Endodermal cell (in vitro differentiated cells): ENCODE measurements around the gene RBM45. TPM values are rescaled to one million over a fixed set of nuclear protein-coding genes. Genes with fewer than 3 reads are reported as not detected.
"Not testable (repeated sequence)": the region's sequence is repeated elsewhere in the genome, so short reads cannot be mapped to it uniquely, and the experiment has no call there.

Experiments
- DNase-seq: peaks from one replicate; pipeline ENCODE4 v3.0.0-alpha.2; 2017
- H3K27ac ChIP-seq: 2 replicates; pipeline ENCODE4 v1.5.1; 2013; ENCODE audit warnings: mild to moderate bottlenecking, low read depth, low read length, moderate library complexity
- H3K27me3 ChIP-seq: 2 replicates; pipeline ENCODE4 v1.6.1; 2013; ENCODE audit warnings: mild to moderate bottlenecking, low read length, moderate library complexity; ENCODE audit not compliant: insufficient read depth, control insufficient read depth, poor library complexity, severe bottlenecking
- H3K36me3 ChIP-seq: 2 replicates; pipeline ENCODE4 v1.7.0; 2013; ENCODE audit warnings: mild to moderate bottlenecking, low read length, moderate library complexity; ENCODE audit not compliant: control insufficient read depth, insufficient read depth
- H3K4me1 ChIP-seq: one replicate; pipeline ENCODE4 v1.7.0; 2013; ENCODE audit warnings: low read length; ENCODE audit not compliant: control insufficient read depth, insufficient read depth
- H3K4me3 ChIP-seq: 2 replicates; pipeline ENCODE4 v1.5.1; 2013; ENCODE audit warnings: mild to moderate bottlenecking, low read length, moderate library complexity
- H3K9ac ChIP-seq: 2 replicates; pipeline ENCODE4 v1.6.1; 2013; ENCODE audit warnings: mild to moderate bottlenecking, low read length, moderate library complexity; ENCODE audit not compliant: poor library complexity, severe bottlenecking; ENCODE audit errors: extremely low read depth
- H3K9me3 ChIP-seq: 2 replicates; pipeline ENCODE4 v1.6.1; 2013; ENCODE audit warnings: mild to moderate bottlenecking, low read length, moderate library complexity; ENCODE audit not compliant: control insufficient read depth
- H3K27ac Mint-ChIP-seq: 2 replicates; pipeline ENCODE4 v1.8.0; 2020; ENCODE audit warnings: mixed read lengths
- H3K27me3 Mint-ChIP-seq: 2 replicates; pipeline ENCODE4 v1.8.0; 2021; ENCODE audit warnings: mild to moderate bottlenecking, mixed read lengths; ENCODE audit not compliant: insufficient read depth
- H3K36me3 Mint-ChIP-seq: 2 replicates; pipeline ENCODE4 v1.8.0; 2020; ENCODE audit warnings: low read depth, mixed read lengths
- H3K4me1 Mint-ChIP-seq: 2 replicates; pipeline ENCODE4 v1.8.0; 2020; ENCODE audit warnings: mixed read lengths
- H3K4me3 Mint-ChIP-seq: 2 replicates; pipeline ENCODE4 v1.8.0; 2020; ENCODE audit warnings: mild to moderate bottlenecking, moderate library complexity, mixed read lengths
- H3K9me3 Mint-ChIP-seq: 2 replicates; pipeline ENCODE4 v1.8.0; 2020; ENCODE audit warnings: mild to moderate bottlenecking, mixed read lengths
- WGBS, 2 experiments: methylation state at CpG; one replicate each; pipeline versions ENCODE4 v1.1.5 to v1.1.7; 2013; ENCODE audit warnings: missing lambda C conversion rate in 2 of 2, mixed read lengths in 1 of 2; ENCODE audit not compliant: insufficient coverage in 1 of 2, insufficient read length in 1 of 2; 5-methylcytosine and 5-hydroxymethylcytosine counted together
- total RNA-seq, 2 donors: library from RNA; stranded (reverse); fragmentation: NEBNext Ultra II Directional in 1 of 2; extraction: Animal tissue kit (Norgen Biotek cat#: 25700) in 1 of 2; gene quantifications; 2 replicates in 1 of 2; 3 replicates in 1 of 2; pipeline ENCODE4 v1.2.1, GENCODE V29; 2021
- TF ChIP-seq, protein P1 (sequence below): fragments of 200-600 bp; sonication (generic); conservative IDR thresholded peaks from 2 replicates; pipeline ENCODE4 v1.5.0; 2021; ENCODE audit warnings: antibody characterized with exemption, mild to moderate bottlenecking

Gene RBM45
- total RNA-seq, 2 donors from 2014 or later: 13.7 to 14.9 TPM

DNA sequence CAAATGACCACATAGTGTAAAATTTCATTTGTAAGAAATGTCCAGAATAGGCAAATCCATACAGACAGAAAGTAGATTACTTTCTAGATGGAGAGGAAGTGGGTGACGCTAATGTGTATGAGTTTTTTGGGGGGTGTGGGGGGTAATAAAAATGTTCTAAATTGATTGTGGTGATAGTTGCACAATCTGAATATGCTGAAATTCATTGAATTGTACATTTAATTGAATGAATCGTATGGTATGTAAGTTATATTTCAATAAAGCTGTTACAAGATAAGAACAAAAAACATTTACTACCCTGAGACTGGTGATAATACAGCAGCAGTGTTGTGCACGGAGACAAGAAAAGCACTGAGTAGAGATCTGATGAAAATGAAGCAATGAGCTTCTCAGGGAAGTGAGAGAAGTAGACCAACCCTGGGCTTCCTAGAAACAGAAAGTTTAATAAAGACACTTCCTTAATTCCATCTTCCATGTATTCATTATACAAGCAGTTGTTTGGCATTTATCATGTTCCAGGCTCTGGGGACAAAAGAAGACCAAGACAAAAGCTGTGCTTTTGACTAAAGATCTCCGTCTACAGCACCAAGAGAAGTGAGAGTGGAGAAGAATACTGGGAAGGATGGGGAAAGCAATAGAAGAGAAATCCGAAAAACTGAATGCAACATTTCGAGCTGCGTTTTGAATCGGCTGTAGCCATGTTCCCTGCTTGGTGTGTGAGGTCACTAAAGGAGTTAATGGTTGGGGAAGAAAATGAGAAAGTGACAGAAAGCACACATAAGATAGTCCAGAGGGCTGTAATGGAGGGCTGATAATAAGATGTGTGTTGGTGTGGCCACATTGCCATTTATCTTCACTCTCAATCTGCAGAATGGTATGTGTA lies 37.9 kb upstream of the RBM45 start:
- peaks cover 42% of the 10 kb centered on the region for H3K27me3 ChIP-seq
- H3K27ac Mint-ChIP-seq: no peak overlapping the region
- WGBS, 2 experiments: 91 to 97% methylated on average over 7 to 8 of the region's 8 CpGs
- H3K4me3 Mint-ChIP-seq: no peak overlapping the region
- DNase-seq: no peak
- H3K36me3 Mint-ChIP-seq: no peaks in the 10 kb centered on the region
- H3K27ac ChIP-seq: no peak overlapping the region
- no peak overlapping the region for H3K9ac ChIP-seq
- H3K27me3 Mint-ChIP-seq: peaks cover 63% of the 10 kb centered on the region
- H3K9me3 Mint-ChIP-seq: peaks cover 2% of the 10 kb centered on the region
- no peaks in the 10 kb centered on the region for H3K36me3 ChIP-seq
- TF ChIP-seq, protein P1, sequence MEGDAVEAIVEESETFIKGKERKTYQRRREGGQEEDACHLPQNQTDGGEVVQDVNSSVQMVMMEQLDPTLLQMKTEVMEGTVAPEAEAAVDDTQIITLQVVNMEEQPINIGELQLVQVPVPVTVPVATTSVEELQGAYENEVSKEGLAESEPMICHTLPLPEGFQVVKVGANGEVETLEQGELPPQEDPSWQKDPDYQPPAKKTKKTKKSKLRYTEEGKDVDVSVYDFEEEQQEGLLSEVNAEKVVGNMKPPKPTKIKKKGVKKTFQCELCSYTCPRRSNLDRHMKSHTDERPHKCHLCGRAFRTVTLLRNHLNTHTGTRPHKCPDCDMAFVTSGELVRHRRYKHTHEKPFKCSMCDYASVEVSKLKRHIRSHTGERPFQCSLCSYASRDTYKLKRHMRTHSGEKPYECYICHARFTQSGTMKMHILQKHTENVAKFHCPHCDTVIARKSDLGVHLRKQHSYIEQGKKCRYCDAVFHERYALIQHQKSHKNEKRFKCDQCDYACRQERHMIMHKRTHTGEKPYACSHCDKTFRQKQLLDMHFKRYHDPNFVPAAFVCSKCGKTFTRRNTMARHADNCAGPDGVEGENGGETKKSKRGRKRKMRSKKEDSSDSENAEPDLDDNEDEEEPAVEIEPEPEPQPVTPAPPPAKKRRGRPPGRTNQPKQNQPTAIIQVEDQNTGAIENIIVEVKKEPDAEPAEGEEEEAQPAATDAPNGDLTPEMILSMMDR: no peak
- no peaks in the 10 kb centered on the region for H3K4me1 ChIP-seq
- peaks cover 13% of the 10 kb centered on the region for H3K4me1 Mint-ChIP-seq
- H3K9me3 ChIP-seq: peaks cover 6% of the 10 kb centered on the region
- H3K4me3 ChIP-seq: no peak overlapping the region

DNA sequence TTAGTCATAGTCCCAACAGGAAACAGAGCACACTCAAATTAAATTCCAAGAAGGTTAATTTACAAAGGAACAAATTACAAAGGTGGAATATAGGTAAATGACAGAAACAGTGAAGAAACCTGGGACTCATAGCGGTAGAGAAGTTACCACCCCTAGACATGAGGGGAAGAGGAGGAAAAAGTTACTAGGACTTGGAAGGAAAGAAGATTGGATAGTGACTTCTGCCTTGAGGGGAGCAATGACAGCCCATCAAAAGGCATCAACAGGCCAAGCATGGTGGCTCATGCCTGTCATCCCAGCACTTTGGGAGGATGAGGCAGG lies 37.3 kb upstream of the RBM45 start:
- no peaks in the 10 kb centered on the region for H3K4me1 ChIP-seq
- no peaks in the 10 kb centered on the region for H3K36me3 ChIP-seq
- no peak overlapping the region for H3K9ac ChIP-seq
- no peak overlapping the region for H3K27ac Mint-ChIP-seq
- no peaks in the 10 kb centered on the region for H3K36me3 Mint-ChIP-seq
- TF ChIP-seq, protein P1: no peak
- H3K4me1 Mint-ChIP-seq: peaks cover 13% of the 10 kb centered on the region
- H3K4me3 Mint-ChIP-seq: no peak overlapping the region
- peaks cover 8% of the 10 kb centered on the region for H3K9me3 Mint-ChIP-seq
- H3K27me3 Mint-ChIP-seq: peaks cover 62% of the 10 kb centered on the region
- no peak overlapping the region for H3K4me3 ChIP-seq
- WGBS, 2 experiments: 91 to 93% methylated on average over 1 of the region's 1 CpG
- H3K27me3 ChIP-seq: peaks cover 42% of the 10 kb centered on the region
- no peak for DNase-seq
- peaks cover 10% of the 10 kb centered on the region for H3K9me3 ChIP-seq
- H3K27ac ChIP-seq: no peak overlapping the region

- Mint-ChIP-seq H3K4me3 (no peak overlapping the region), H3K9me3 (peaks cover 11% of the 10 kb centered on the region), H3K4me1 (peaks cover 13% of the 10 kb centered on the region), H3K27ac (no peak overlapping the region), H3K36me3 (no peaks in the 10 kb centered on the region), H3K27me3 (peaks cover 53% of the 10 kb centered on the region)
- H3K9ac ChIP-seq: no peak overlapping the region
- peaks cover 32% of the 10 kb centered on the region for H3K27me3 ChIP-seq
- H3K27ac ChIP-seq: no peak overlapping the region
- H3K4me3 ChIP-seq: no peak overlapping the region
- no peaks in the 10 kb centered on the region for H3K36me3 ChIP-seq
- TF ChIP-seq, protein P1: no peak
- peaks cover 10% of the 10 kb centered on the region for H3K9me3 ChIP-seq
- DNase-seq: no peak
- no peaks in the 10 kb centered on the region for H3K4me1 ChIP-seq
Measured at GRCh38 chr2:178076130-178076529, 36.1 kb upstream of the RBM45 start.

DNA sequence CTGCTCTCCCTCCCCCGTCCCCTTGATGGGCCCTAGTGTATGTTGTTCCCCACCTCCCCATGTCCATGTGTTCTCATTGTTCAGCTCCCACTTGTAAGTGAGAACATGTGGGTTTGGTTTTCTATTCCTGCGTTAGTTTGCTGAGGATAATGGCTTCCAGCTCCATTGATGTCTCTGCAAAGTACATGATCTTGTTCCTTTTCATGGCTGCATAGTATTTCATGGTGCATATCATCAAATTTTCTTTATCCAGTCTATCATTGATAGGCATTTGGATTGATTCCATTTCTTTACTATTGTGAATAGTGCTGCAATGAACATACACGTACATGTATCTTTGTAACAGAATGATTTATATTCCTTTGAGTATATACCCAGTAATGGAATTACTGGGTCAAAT lies 33.0 kb upstream of the RBM45 start:
- not testable (repeated sequence) for DNase-seq, H3K4me3 Mint-ChIP-seq, H3K4me1 Mint-ChIP-seq, H3K4me3 ChIP-seq, H3K36me3 ChIP-seq, H3K27ac Mint-ChIP-seq, H3K4me1 ChIP-seq, H3K36me3 Mint-ChIP-seq, H3K27ac ChIP-seq, H3K27me3 ChIP-seq, H3K9ac ChIP-seq
- H3K9me3 ChIP-seq: peaks cover 10% of the 10 kb centered on the region
- peaks cover 25% of the 10 kb centered on the region for H3K27me3 Mint-ChIP-seq
- WGBS, 2 experiments: 50 to 72% methylated on average over 1 to 3 of the region's 3 CpGs
- peaks cover 11% of the 10 kb centered on the region for H3K9me3 Mint-ChIP-seq
